Fibroblast of pulmonary artery (primary cell): ENCODE data around the gene SUFU.

Source experiments
- DNase-seq: peaks from one replicate; pipeline ENCODE4 v3.0.0-alpha.2; 2010; ENCODE audit warnings: low read depth
- H3K4me3 ChIP-seq: replicated peaks from 2 replicates; pipeline ENCODE4 v1.5.1; 2011; ENCODE audit warnings: low read depth, mild to moderate bottlenecking, control low read depth, low read length, moderate library complexity
- CTCF ChIP-seq: IDR thresholded peaks from 2 replicates; pipeline ENCODE4 v1.5.1; 2011; ENCODE audit warnings: mild to moderate bottlenecking, control low read depth, low read length, inconsistent platforms; ENCODE audit errors: missing control alignments

The SUFU gene

DNA sequence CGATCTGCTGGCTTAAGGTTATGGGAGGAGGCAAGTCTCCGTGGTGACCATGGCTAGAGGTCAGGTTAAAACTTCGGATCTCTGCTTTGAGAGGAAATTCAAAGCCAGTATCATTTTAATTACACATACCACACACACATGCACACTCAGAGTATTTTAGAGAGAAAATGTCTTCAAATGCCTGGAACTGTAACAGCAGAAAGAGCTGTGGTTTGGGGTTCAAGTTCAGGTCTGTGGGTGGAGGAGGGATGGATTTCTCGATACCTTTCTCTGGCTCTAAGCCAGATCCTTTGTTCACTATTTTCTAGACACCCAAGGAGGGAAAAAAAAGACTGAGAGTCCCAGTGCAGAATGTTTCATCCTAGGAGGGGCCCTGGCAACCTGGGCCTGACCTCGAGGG lies 177.9 kb downstream of the SUFU start:
- DNase-seq: no peak
- H3K4me3 ChIP-seq: no peak overlapping the region
- TF ChIP-seq CTCF: no peak

- DNase-seq: no peak
- H3K4me3 ChIP-seq: no peak overlapping the region
- TF ChIP-seq CTCF: no peak
Observed at GRCh38 chr10:102682416-102682815, 178.6 kb downstream of the SUFU start.

- no peak for DNase-seq
- TF ChIP-seq CTCF: no peak
- H3K4me3 ChIP-seq: no peak overlapping the region
Observed at GRCh38 chr10:102682981-102683380, 179.2 kb downstream of the SUFU start.
